SU-DHL-6 (cell line): Measurements from ENCODE around the gene CD36.

Experiments
- H2AFZ ChIP-seq: fragments of 200-600 bp; sonication (generic); 2 replicates; pipeline ENCODE4 v1.6.1; 2014; ENCODE audit warnings: low read depth, mild to moderate bottlenecking, moderate library complexity, mixed read lengths, antibody characterized with exemption, low read length; ENCODE audit not compliant: severe bottlenecking
- H3F3A ChIP-seq: fragments of 200-600 bp; shearing (Covaris generic); 2 replicates; pipeline ENCODE4 v1.6.0; 2016; ENCODE audit warnings: antibody characterized with exemption, mild to moderate bottlenecking; ENCODE audit not compliant: insufficient read depth
- H3K27ac ChIP-seq: fragments of 200-600 bp; sonication (generic); 2 replicates; pipeline ENCODE4 v1.5.1; 2016; ENCODE audit warnings: low read depth, mild to moderate bottlenecking, low read length, moderate library complexity, mixed read lengths
- H3K27me3 ChIP-seq: fragments of 200-600 bp; sonication (generic), shearing (Covaris generic); 2 replicates; pipeline ENCODE4 v1.6.0; 2014; ENCODE audit warnings: mild to moderate bottlenecking, low read length
- H3K36me3 ChIP-seq: fragments of 200-600 bp; sonication (generic); 2 replicates; pipeline ENCODE4 v1.6.1; 2014; ENCODE audit warnings: mild to moderate bottlenecking, low read length, mixed read lengths
- H3K4me2 ChIP-seq: fragments of 300-600, 200-600 bp; shearing (Covaris generic), sonication (generic); 2 replicates; pipeline ENCODE4 v1.6.0; 2014; ENCODE audit warnings: low read length, low read depth, mild to moderate bottlenecking; ENCODE audit not compliant: poor library complexity, severe bottlenecking
- H3K4me3 ChIP-seq: fragments of 200-600 bp; sonication (generic); 2 replicates; pipeline ENCODE4 v1.5.1; 2014; ENCODE audit warnings: antibody characterized with exemption, low read length, mild to moderate bottlenecking, mixed read lengths; ENCODE audit not compliant: insufficient read depth, poor library complexity, severe bottlenecking
- H3K79me2 ChIP-seq: fragments of 200-600 bp; sonication (generic); 2 replicates; pipeline ENCODE4 v1.6.1; 2014; ENCODE audit warnings: mild to moderate bottlenecking, low read length, moderate library complexity; ENCODE audit not compliant: insufficient read depth
- H3K9ac ChIP-seq: fragments of 200-600 bp; sonication (generic); 2 replicates; pipeline ENCODE4 v1.7.0; 2014; ENCODE audit warnings: mild to moderate bottlenecking, low read length
- H3K9me2 ChIP-seq: fragments of 200-600 bp; sonication (generic); replicated peaks from 2 replicates; pipeline ENCODE4 v1.6.1; 2014; ENCODE audit warnings: low read length; ENCODE audit not compliant: insufficient read depth
- H3K9me3 ChIP-seq: fragments of 200-600 bp; sonication (generic); 2 replicates; pipeline ENCODE4 v1.6.1; 2014; ENCODE audit warnings: low read length, mixed read lengths; ENCODE audit not compliant: insufficient read depth
- H4K20me1 ChIP-seq: fragments of 200-600 bp; sonication (generic); 2 replicates; pipeline ENCODE4 v1.6.1; 2014; ENCODE audit warnings: low read depth, mild to moderate bottlenecking, antibody characterized with exemption, low read length, moderate library complexity, mixed read lengths
- CTCF ChIP-seq: fragments of 200-600 bp; sonication (generic); IDR thresholded peaks from one replicate; pipeline ENCODE4 v1.5.1; 2017; ENCODE audit warnings: antibody characterized with exemption, mild to moderate bottlenecking, low read length, moderate library complexity; ENCODE audit not compliant: insufficient read depth, poor library complexity, severe bottlenecking
- EZH2phosphoT487 ChIP-seq: fragments of 200-600 bp; sonication (generic), shearing (Covaris generic); conservative IDR thresholded peaks from 2 replicates; pipeline ENCODE4 v1.6.1; 2018; ENCODE audit warnings: mild to moderate bottlenecking, antibody characterized with exemption, low read length, moderate library complexity, mixed read lengths

Gene CD36

GRCh38 chr7:80721883-80722615 lies 83.6 kb downstream of the CD36 start:
- H2AFZ ChIP-seq = no peak overlapping the region
- no peak overlapping the region for H3K4me3 ChIP-seq
- no peak overlapping the region for H3K27ac ChIP-seq
- no peaks in the 10 kb centered on the region for H3K79me2 ChIP-seq
- H3K9me3 ChIP-seq = no peaks in the 10 kb centered on the region
- no peak overlapping the region for H3K4me2 ChIP-seq
- no peaks in the 10 kb centered on the region for H3K27me3 ChIP-seq
- no peaks in the 10 kb centered on the region for H3K9me2 ChIP-seq
- no peaks in the 10 kb centered on the region for H3F3A ChIP-seq
- H3K9ac ChIP-seq = no peak overlapping the region
- H4K20me1 ChIP-seq = no peaks in the 10 kb centered on the region
- no peaks in the 10 kb centered on the region for H3K36me3 ChIP-seq
- TF ChIP-seq EZH2phosphoT487 = no peak
- TF ChIP-seq CTCF = no peak

DNA sequence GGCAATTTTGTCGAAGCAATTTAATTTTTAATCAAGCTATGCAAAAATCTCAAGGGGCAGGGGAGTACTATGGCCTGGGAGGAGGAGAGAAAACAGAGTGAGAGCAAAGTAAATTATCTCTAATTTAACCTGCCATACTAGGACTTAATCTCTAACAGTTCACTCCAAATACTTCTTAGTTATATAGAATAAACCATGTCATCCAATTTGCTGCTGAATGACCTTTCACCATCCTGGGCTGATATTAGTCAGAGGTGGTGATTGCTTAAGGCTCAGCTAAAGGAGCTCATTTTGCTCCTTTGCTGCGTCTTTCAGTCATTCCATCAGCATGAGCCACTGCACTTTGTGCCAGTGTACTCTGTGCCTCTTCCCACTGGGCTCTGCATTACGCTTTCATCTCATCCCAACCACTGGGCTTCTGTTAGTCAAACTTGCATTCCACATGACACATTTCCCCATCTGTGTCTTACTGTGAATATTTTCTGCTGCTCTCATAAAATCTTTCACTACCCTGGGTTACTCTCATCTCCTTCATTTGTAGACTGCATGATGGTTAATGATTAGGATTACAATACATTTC lies 84.3 kb downstream of the CD36 start:
- Histone ChIP-seq H2AFZ (no peak overlapping the region), H3F3A (no peaks in the 10 kb centered on the region), H3K9me2 (no peaks in the 10 kb centered on the region), H3K9ac (no peak overlapping the region), H3K9me3 (no peaks in the 10 kb centered on the region), H3K36me3 (no peaks in the 10 kb centered on the region), H3K4me3 (no peak overlapping the region), H3K79me2 (no peaks in the 10 kb centered on the region), H4K20me1 (no peaks in the 10 kb centered on the region), H3K27ac (no peak overlapping the region), H3K27me3 (no peaks in the 10 kb centered on the region), H3K4me2 (no peak overlapping the region)
- TF ChIP-seq EZH2phosphoT487 = no peak
- TF ChIP-seq CTCF = no peak

DNA sequence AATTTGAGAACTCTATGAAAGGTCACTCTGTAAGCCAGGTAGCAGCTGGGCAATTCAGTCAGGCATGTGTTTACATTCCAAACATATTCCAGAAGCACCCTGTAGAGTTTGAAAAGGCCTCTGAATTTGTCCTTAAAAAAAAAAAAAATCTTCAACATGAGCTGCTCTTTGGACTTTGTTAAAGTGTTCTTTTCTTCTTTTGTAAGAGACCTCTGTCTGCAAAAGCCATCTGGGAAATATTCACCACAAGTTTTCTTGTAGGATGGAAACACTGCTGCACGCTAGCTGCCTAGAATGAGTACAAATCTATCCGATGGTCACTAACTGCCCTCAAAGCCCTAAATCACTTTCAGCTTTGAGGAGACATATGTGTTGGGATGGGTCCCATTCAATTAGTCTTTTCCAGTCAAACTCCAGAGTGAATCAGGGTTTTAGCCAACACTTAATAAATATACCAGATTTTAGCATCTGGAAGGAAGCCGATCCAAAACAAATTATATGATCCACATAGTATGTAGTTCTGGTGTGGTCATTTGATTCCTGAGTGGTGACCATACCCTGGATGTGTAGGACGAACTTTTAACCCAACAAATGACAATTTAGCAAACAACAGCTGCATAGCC lies 85.9 kb downstream of the CD36 start:
- Histone ChIP-seq H3K36me3 (no peaks in the 10 kb centered on the region), H3K4me3 (no peak overlapping the region), H3K4me2 (no peak overlapping the region), H3K9ac (no peak overlapping the region), H2AFZ (no peak overlapping the region), H4K20me1 (no peaks in the 10 kb centered on the region), H3K27ac (no peak overlapping the region), H3K9me3 (no peaks in the 10 kb centered on the region), H3F3A (no peaks in the 10 kb centered on the region), H3K9me2 (no peaks in the 10 kb centered on the region), H3K27me3 (no peaks in the 10 kb centered on the region), H3K79me2 (no peaks in the 10 kb centered on the region)
- TF ChIP-seq CTCF (no peak), EZH2phosphoT487 (no peak)
